NCI-H2107 treated with DMSO at 0.1 percent for 48 hours (cell line): ENCODE results near the gene IFI27L1.

Experiments
- DNase-seq: peaks from one replicate; lab custom pipeline; 2025; ENCODE audit not compliant: unreplicated experiment; lab: John Stamatoyannopoulos, UW

IFI27L1 gene

GRCh38 chr14:94080621-94081385, at the start of gene IFI27L1, which contains the start of gene DDX24:
Gene IFI27L1 (plus strand): TSS chr14:94081310. CDS start chr14:94096938, 15,628 bp downstream.
Gene DDX24 (minus strand): TSS chr14:94081202. CDS start chr14:94079742, 1,460 bp downstream.
- peak; percentile 89 for DNase-seq

GRCh38 chr14:94031883-94032279, 49.2 kb upstream of the IFI27L1 start:
- DNase-seq, result no peak

- DNase-seq, result no peak
Measured at GRCh38 chr14:94034886-94035285, 46.2 kb upstream of the IFI27L1 start.

GRCh38 chr14:94036313-94037167, 44.6 kb upstream of the IFI27L1 start:
- peak; percentile 63 for DNase-seq

GRCh38 chr14:94037954-94038353, 43.2 kb upstream of the IFI27L1 start:
- DNase-seq, result no peak

- DNase-seq, result no peak
Measured at GRCh38 chr14:94038510-94038909, 42.6 kb upstream of the IFI27L1 start.

GRCh38 chr14:94038921-94039629, 42.0 kb upstream of the IFI27L1 start:
- DNase-seq, result no peak

- no peak for DNase-seq
Measured at GRCh38 chr14:94040247-94040646, 40.9 kb upstream of the IFI27L1 start.

- DNase-seq, result no peak
Measured at GRCh38 chr14:94040796-94041195, 40.3 kb upstream of the IFI27L1 start.

- DNase-seq, result no peak
Measured at GRCh38 chr14:94041551-94042346, 39.4 kb upstream of the IFI27L1 start.

GRCh38 chr14:94042433-94043091, 38.5 kb upstream of the IFI27L1 start:
- DNase-seq, result no peak

- no peak for DNase-seq
Measured at GRCh38 chr14:94043111-94043755, 37.9 kb upstream of the IFI27L1 start.

GRCh38 chr14:94043756-94044475, 37.2 kb upstream of the IFI27L1 start:
- no peak for DNase-seq

- no peak for DNase-seq
Measured at GRCh38 chr14:94044476-94045091, 36.5 kb upstream of the IFI27L1 start.

GRCh38 chr14:94045101-94045500, 36.0 kb upstream of the IFI27L1 start:
- DNase-seq, result no peak

- no peak for DNase-seq
Measured at GRCh38 chr14:94045563-94046345, 35.4 kb upstream of the IFI27L1 start.

GRCh38 chr14:94046696-94047250, 34.3 kb upstream of the IFI27L1 start:
- no peak for DNase-seq
